Stimulated activated CD8-positive, alpha-beta memory T cell treated with anti-CD3 and anti-CD28 coated beads, Interleukin-2, amount 100 ng/mL, for 1 hour (primary cell): ENCODE measurements around the gene PCDHAC1.
"Not testable (repeated sequence)": the region's sequence is repeated elsewhere in the genome, so short reads cannot be mapped to it uniquely, and the experiment has no call there.

ENCODE experiments used
- DNase-seq, 2 donors: peaks; one replicate each; pipeline ENCODE4 v3.0.0-alpha.2; 2020; ENCODE audit warnings: low read depth in 2 of 2

The PCDHAC1 gene

DNA sequence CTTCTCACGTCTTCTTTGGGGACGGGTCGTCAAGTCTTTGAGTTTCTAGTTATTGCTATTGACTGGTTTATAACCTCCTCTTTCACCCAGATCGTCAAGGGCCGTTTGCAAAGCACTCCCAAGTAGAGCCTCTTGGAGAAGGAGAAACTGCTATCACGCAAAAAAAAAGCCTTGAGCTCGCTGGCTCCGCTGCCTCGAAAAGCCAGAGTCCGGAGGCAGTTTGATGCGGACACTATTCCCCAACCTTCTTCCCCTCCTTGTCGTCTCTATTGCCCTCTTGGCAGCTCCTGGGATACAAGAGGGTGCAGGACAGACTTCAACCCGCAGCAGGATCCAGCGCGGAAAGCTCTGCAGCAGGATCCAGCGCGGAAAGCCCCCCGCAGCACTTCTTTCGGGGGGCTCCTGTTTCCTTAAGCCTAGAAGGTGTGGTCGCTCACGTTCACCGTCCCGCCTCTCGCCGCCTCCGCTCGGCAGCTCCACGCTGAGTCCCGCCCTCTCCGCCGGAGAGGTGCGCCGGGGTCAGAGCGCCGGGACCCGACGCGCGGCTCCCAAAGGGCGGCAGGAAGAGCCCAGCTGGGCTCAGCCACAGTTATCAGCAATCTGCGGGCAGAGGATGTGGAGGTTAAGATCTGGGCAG lies at the start of gene PCDHAC1:
Gene PCDHAC1 (plus strand): TSS at position 494 of the 637 bp plus-strand sequence. CDS start 594 bp downstream, outside the sequence.
- no peak for DNase-seq

- not testable (repeated sequence) for DNase-seq
Observed at GRCh38 chr5:140876541-140877261, 49.4 kb upstream of the PCDHAC1 start.

DNA sequence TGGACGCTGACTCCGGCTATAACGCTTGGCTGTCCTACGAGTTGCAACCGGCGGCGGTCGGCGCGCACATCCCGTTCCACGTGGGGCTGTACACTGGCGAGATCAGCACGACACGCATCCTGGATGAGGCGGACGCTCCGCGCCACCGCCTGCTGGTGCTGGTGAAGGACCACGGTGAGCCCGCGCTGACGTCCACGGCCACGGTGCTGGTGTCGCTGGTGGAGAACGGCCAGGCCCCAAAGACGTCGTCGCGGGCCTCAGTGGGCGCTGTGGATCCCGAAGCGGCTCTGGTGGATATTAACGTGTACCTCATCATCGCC lies 48.9 kb upstream of the PCDHAC1 start:
- no peak for DNase-seq

GRCh38 chr5:140881889-140882590 lies 44.1 kb upstream of the PCDHAC1 start, which contains the start of gene PCDHA13:
PCDHA13 (plus strand) TSS chr5:140882124; CDS start chr5:140882269, 145 bp downstream.
- DNase-seq: no peak

GRCh38 chr5:140882591-140882899 lies 43.6 kb upstream of the PCDHAC1 start:
- DNase-seq: no peak

DNA sequence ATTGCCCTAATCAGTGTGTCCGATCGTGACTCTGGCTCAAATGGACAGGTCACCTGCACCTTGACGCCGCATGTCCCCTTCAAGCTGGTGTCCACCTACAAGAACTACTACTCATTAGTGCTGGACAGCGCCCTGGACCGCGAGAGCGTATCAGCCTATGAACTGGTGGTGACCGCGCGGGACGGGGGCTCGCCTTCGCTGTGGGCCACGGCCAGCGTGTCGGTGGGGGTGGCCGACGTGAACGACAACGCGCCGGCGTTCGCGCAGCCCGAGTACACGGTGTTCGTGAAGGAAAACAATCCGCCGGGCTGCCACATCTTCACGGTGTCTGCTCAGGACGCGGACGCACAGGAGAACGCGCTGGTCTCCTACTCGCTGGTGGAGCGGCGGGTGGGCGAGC lies 42.7 kb upstream of the PCDHAC1 start:
- no peak for DNase-seq

DNA sequence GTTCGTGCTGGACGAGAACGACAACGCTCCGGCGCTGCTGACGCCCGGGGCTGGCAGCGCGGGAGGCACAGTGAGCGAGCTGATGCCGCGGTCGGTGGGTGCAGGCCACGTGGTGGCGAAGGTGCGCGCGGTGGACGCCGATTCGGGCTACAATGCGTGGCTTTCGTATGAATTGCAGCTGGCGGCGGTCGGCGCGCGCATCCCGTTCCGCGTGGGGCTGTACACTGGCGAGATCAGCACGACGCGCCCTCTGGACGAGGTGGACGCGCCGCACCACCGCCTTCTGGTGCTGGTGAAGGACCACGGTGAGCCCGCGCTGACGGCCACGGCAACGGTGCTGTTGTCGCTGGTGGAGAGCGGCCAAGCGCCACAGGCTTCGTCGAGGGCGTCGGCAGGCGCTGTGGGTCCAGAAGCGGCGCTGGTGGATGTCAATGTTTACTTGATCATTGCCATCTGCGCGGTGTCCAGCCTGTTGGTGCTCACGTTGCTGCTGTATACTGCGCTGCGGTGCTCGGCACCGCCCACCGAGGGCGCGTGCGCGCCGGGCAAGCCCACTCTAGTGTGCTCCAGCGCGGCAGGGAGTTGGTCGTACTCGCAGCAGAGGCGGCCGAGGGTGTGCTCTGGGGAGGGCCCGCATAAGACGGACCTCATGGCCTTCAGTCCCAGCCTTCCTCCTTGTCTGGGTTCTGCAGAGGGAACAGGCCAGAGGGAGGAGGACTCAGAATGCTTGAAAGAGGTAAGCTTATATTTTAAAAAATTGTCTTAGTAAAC lies 42.0 kb upstream of the PCDHAC1 start:
- DNase-seq: no peak

GRCh38 chr5:140916325-140916724 lies 9.8 kb upstream of the PCDHAC1 start:
- no peak for DNase-seq

GRCh38 chr5:140923601-140924000 lies 2.5 kb upstream of the PCDHAC1 start:
- no peak for DNase-seq

DNA sequence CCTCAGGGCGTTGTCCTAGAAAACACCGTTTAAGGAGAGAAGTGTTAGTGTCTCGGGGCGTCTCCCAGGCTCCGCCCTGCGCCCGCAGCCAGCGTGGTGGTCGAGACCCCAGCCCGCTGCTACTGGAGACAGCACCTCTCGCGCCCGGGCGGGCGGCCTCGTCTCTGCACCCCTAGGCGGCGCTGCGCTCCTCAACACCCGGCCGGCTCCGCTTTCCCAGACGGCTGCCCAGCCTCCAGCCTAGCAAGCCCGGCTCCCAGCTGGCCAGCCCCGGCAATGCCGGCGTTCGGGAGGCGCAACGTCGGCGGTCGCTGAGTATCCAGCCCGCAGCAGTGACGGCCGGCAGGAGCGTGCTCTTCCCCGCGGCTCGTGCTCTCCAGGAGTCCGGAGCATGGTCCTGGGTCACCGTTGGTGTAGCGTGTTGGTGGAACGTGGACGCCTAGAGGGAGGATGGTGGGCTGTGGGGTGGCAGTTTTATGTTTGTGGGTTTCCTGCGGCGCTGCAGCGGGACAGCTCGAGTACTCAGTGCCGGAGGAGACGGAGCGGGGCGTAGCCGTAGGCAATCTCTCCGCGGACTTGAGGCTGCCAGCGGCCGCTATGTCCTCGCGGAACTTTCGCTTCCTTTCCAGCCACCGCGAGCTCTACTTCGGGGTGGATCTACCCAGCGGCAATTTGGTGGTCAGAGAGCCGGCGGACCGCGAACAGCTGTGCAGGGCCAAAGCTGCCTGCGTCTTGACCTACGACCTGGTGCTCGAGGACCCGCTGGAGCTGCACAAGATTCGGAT lies 536 bp downstream of the PCDHAC1 start:
- no peak for DNase-seq

- no peak for DNase-seq
Observed at GRCh38 chr5:140927228-140927573, 1.1 kb downstream of the PCDHAC1 start.

DNA sequence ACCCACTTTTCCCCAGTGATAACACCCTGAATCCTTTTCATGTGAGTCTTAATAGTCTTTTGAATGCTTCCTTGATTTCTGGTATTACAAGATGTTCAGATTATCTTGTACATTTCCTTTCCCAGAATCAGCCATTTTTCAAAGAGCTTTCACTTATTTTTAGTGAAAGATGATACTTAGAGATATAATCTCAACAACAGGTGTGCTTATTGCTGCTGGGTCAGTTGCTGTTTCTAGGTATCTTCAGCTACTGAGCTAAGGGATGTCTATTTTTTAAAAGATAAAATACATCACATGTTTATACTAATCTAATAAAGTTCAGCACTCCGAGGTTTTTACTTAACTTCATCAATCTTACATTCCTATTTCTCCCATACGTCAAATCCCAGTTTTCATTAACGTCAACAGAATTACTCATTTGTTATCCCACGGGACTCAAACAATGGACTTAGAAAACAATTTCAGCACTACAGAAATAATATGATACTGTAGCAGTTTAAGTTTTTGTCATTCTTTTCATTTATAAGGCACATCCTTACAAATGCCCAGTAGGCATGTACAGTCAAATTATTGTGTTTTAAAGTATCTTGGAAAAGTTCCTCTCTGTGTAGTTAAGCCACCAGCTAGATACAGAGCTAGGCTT lies 9.0 kb downstream of the PCDHAC1 start:
- no peak for DNase-seq

- no peak for DNase-seq
Observed at GRCh38 chr5:140946578-140946977, 20.5 kb downstream of the PCDHAC1 start.

DNA sequence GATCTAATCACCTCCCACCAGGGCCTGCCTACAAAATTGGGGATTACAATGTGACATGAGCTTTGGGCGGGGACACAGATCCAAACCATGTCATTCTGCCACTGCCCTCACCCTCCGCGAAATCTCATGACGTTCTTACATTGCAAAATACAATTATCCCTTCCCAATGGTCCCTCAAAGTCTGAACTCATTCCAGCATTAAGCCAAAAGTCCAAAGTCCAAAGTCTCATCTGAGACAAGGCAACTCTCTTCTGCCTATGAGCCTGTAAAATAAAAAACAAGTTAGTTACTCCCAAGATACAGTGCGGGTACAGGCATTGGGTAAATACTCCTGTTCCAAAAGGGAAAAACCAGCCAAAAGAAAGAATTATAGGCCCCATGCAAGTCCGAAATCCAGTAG lies 25.5 kb downstream of the PCDHAC1 start:
- no peak for DNase-seq

- no peak for DNase-seq
Observed at GRCh38 chr5:140953234-140953633, 27.1 kb downstream of the PCDHAC1 start.

DNA sequence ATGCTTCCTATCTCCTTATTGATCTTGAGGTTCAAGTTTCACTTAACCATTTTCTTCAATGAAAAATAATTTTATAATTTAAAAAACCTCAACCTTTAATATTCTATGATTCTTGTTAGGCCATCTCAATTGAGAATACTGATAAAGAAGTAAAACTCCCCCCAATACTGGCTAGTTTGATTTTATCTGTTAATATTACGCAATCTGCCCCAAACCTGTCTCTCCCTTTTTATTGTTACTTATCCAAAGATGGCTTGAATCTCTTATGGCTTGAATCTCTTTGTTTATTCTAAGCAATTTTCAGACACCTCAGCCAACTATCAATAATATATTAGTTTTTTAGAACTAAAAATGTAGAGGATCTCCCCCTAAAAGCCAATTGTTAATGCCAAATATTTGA lies 36.1 kb downstream of the PCDHAC1 start:
- no peak for DNase-seq

DNA sequence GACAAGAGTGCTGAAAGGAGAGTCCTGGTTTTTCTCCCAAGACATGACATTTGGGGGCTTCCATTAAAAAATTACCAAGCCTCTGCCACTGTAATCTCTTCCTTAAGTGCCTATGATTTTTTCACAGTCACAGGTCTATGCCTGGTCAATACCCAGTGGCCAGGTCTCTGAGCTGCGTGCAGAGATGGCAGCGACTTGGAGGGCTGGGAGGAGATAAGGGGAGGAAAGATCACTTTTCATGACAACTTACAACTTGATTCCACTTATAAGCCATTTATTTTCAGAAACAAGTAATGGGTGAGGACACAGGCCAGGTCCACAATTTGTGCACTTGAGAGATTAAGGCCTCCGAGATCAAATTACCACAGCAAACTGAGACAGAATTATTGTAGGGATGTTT lies 38.3 kb downstream of the PCDHAC1 start:
- no peak for DNase-seq

DNA sequence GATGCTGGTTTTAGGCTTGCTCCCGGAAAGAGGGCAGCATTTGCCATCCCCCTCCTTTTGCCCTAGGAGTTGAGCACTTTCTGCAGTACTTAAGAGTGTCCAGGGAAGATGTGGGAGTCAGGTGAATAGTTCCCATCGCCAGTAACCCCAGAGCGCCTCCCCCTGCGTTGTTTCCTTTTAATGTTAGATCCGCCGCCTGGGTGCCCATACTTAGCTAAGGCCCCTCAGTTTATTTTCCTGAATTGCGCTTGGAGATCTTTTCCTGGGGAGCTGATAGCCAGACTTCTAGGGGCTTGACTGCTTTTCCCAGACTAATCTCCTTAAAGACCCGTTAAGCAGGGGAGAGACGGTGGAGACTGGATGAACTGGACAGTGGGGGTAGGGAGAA lies 39.8 kb downstream of the PCDHAC1 start:
- no peak for DNase-seq

- DNase-seq: no peak
Observed at GRCh38 chr5:140966293-140967225, 40.5 kb downstream of the PCDHAC1 start, which contains the start of gene PCDHAC2. PCDHAC2 (plus strand) TSS chr5:140966476; CDS start chr5:140966767, 291 bp downstream.
